Nephron progenitor cell (in vitro differentiated cells): ENCODE data around the gene PRKCI.

Experiments
- DNase-seq: peaks from one replicate; pipeline ENCODE4 v3.0.0; 2021
- H3K27ac Mint-ChIP-seq: 2 replicates; pipeline ENCODE4 v1.8.0; 2021; ENCODE audit warnings: mild to moderate bottlenecking, moderate library complexity, mixed read lengths
- H3K27me3 Mint-ChIP-seq: 2 replicates; pipeline ENCODE4 v1.8.0; 2021; ENCODE audit warnings: mild to moderate bottlenecking, low read depth, mixed read lengths; ENCODE audit not compliant: poor library complexity
- H3K36me3 Mint-ChIP-seq: 2 replicates; pipeline ENCODE4 v1.8.0; 2021; ENCODE audit warnings: low read depth, mixed read lengths
- H3K4me1 Mint-ChIP-seq: 2 replicates; pipeline ENCODE4 v1.8.0; 2021; ENCODE audit warnings: mixed read lengths
- H3K4me3 Mint-ChIP-seq: 2 replicates; pipeline ENCODE4 v1.8.0; 2021; ENCODE audit warnings: mild to moderate bottlenecking, moderate library complexity, mixed read lengths
- H3K9me3 Mint-ChIP-seq: 2 replicates; pipeline ENCODE4 v1.8.0; 2021; ENCODE audit warnings: mild to moderate bottlenecking, moderate library complexity, mixed read lengths
- TF ChIP-seq, protein P1 (sequence below): fragments of 200-600 bp; sonication (generic); IDR thresholded peaks from 2 replicates; pipeline ENCODE4 v1.5.0; 2021; ENCODE audit warnings: antibody characterized with exemption

PRKCI gene

GRCh38 chr3:170219850-170220249, 2.4 kb upstream of the PRKCI start:
- no peak for DNase-seq
- Mint-ChIP-seq H3K27me3 (no peaks in the 10 kb centered on the region), H3K4me3 (no peak overlapping the region), H3K27ac (no peak overlapping the region), H3K9me3 (peaks cover 19% of the 10 kb centered on the region), H3K36me3 (no peaks in the 10 kb centered on the region), H3K4me1 (peaks cover 22% of the 10 kb centered on the region)
- TF ChIP-seq, protein P1, sequence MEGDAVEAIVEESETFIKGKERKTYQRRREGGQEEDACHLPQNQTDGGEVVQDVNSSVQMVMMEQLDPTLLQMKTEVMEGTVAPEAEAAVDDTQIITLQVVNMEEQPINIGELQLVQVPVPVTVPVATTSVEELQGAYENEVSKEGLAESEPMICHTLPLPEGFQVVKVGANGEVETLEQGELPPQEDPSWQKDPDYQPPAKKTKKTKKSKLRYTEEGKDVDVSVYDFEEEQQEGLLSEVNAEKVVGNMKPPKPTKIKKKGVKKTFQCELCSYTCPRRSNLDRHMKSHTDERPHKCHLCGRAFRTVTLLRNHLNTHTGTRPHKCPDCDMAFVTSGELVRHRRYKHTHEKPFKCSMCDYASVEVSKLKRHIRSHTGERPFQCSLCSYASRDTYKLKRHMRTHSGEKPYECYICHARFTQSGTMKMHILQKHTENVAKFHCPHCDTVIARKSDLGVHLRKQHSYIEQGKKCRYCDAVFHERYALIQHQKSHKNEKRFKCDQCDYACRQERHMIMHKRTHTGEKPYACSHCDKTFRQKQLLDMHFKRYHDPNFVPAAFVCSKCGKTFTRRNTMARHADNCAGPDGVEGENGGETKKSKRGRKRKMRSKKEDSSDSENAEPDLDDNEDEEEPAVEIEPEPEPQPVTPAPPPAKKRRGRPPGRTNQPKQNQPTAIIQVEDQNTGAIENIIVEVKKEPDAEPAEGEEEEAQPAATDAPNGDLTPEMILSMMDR: no peak

GRCh38 chr3:170220871-170221270, 1.4 kb upstream of the PRKCI start:
- Mint-ChIP-seq H3K9me3 (peaks cover 15% of the 10 kb centered on the region), H3K27me3 (no peaks in the 10 kb centered on the region), H3K36me3 (no peaks in the 10 kb centered on the region), H3K4me3 (peak overlapping the region; percentile 47), H3K27ac (no peak overlapping the region), H3K4me1 (peaks cover 28% of the 10 kb centered on the region)
- no peak for DNase-seq
- TF ChIP-seq, protein P1: no peak

DNA sequence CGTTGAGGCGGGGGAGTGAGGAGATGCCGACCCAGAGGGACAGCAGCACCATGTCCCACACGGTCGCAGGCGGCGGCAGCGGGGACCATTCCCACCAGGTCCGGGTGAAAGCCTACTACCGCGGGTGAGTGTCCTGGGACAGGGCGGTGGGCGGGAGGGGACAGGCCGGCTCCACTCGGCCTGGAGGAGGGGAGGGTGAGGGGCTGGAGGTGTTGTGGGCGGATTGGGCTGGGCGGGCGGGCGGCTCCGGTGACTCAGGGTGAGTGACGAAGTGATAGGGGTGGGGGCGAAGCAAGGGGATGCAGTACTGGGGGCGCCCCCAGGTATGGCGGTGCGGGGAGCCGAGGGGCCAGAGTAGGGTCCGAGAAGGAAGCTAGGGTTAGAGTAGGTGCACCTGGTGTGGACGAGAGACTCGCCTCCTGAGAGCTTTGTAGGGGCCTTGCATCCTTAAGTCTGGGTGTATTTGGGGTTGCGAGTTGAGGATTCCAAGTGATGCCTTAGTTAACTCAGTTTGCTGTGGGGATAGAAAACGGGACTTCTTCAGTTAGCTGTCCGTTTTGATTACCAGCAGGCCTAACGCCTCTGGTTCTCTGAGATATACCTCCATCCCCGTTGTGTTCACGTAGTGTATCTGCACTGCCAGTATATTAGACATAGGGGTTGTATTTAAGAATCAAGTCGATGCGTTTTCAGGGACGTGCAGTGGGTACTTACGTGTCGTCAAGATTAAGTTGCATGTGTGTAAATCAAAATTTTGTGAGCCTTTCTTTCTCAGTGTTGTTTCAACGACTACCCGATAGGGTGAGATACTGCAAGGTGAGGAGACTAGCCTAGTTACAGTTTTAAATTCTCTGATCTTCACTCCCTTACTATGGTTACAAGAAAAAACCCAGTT, 670 bp downstream of the PRKCI start:
- Mint-ChIP-seq H3K9me3 (peaks cover 6% of the 10 kb centered on the region), H3K27ac (peak overlapping the region; percentile 97), H3K4me3 (peak overlapping the region; percentile 96), H3K36me3 (peaks cover 4% of the 10 kb centered on the region), H3K4me1 (peaks cover 43% of the 10 kb centered on the region), H3K27me3 (no peaks in the 10 kb centered on the region)
- DNase-seq: no peak
- TF ChIP-seq, protein P1: no peak

DNA sequence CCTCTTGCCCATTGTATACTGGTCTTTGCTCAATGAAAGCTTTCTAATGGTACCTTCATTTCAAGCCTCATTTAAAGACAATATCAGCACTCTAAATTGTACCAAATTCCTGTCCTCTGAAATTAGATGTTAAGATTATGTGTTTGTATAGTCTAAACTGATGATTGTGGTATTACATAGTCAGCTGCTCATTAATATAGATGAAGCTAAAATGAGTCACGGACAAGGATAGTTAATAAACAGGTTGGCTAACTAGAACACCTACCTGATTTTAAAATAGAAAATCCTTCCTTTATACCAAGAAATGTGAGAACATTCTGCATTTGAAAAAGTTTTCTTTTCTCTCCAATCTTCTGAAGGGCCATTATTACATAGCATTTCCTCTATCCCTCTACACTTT, 2.9 kb downstream of the PRKCI start:
- peaks cover 46% of the 10 kb centered on the region for H3K4me1 Mint-ChIP-seq
- H3K9me3 Mint-ChIP-seq: no peaks in the 10 kb centered on the region
- no peaks in the 10 kb centered on the region for H3K27me3 Mint-ChIP-seq
- peak overlapping the region; percentile 96 for H3K4me3 Mint-ChIP-seq
- no peak overlapping the region for H3K27ac Mint-ChIP-seq
- no peak for DNase-seq
- TF ChIP-seq, protein P1: no peak
- H3K36me3 Mint-ChIP-seq: peaks cover 10% of the 10 kb centered on the region

- Mint-ChIP-seq H3K27me3 (no peaks in the 10 kb centered on the region), H3K4me1 (peaks cover 46% of the 10 kb centered on the region), H3K4me3 (no peak overlapping the region), H3K36me3 (peaks cover 16% of the 10 kb centered on the region), H3K27ac (no peak overlapping the region), H3K9me3 (peaks cover 3% of the 10 kb centered on the region)
- DNase-seq: no peak
- TF ChIP-seq, protein P1: no peak
These were observed 4.3 kb downstream of the PRKCI start for GRCh38 chr3:170226426-170226960.
